ENCODE data around the gene ATP6V0A1. TPM values are rescaled to one million over a fixed set of nuclear protein-coding genes. Genes with fewer than 3 reads are reported as not detected.

The ATP6V0A1 gene
- total RNA-seq, 1 donor from 2014 or later = 90.5 TPM

GRCh38 chr17:42422412-42422957 lies 36.2 kb upstream of the ATP6V0A1 start:
- Mint-ChIP-seq H3K4me1 (ENCODE audit: low read depth) (peaks cover 7% of the 10 kb centered on the region), H3K4me3 (ENCODE audit: low read depth) (peak overlapping the region; percentile 66), H3K27me3 (peaks cover 59% of the 10 kb centered on the region), H3K27ac (peak overlapping the region; percentile 22), H3K36me3 (ENCODE audit: insufficient read depth) (no peaks in the 10 kb centered on the region), H3K9me3 (ENCODE audit: low read depth) (no peaks in the 10 kb centered on the region)
- no peak for TF ChIP-seq CTCF (IDR thresholded peaks at IDR 0.05; ENCODE audit: unreplicated experiment)
- no peak for DNase-seq (ENCODE audit: low spot score, unreplicated experiment)

GRCh38 chr17:42422958-42423712 lies 35.5 kb upstream of the ATP6V0A1 start, which contains the start of gene CAVIN1:
TSS of gene CAVIN1 (minus strand) at chr17:42423256. CDS start at chr17:42423097, 159 bp downstream.
- Mint-ChIP-seq H3K36me3 (ENCODE audit: insufficient read depth) (no peaks in the 10 kb centered on the region), H3K27ac (peak within 1 kb of the TSS; percentile 22), H3K27me3 (peaks cover 59% of the 10 kb centered on the region), H3K9me3 (ENCODE audit: low read depth) (no peaks in the 10 kb centered on the region), H3K4me3 (ENCODE audit: low read depth) (peak within 1 kb of the TSS; percentile 66), H3K4me1 (ENCODE audit: low read depth) (peaks cover 7% of the 10 kb centered on the region)
- TF ChIP-seq CTCF (IDR thresholded peaks at IDR 0.05; ENCODE audit: unreplicated experiment) = no peak
- peak; percentile 28 for DNase-seq (ENCODE audit: low spot score, unreplicated experiment)

GRCh38 chr17:42423766-42424165 lies 34.9 kb upstream of the ATP6V0A1 start:
- DNase-seq (ENCODE audit: low spot score, unreplicated experiment) = no peak
- Mint-ChIP-seq H3K4me1 (ENCODE audit: low read depth) (peaks cover 14% of the 10 kb centered on the region), H3K9me3 (ENCODE audit: low read depth) (no peaks in the 10 kb centered on the region), H3K36me3 (ENCODE audit: insufficient read depth) (no peaks in the 10 kb centered on the region), H3K27me3 (peaks cover 59% of the 10 kb centered on the region), H3K4me3 (ENCODE audit: low read depth) (no peak overlapping the region), H3K27ac (no peak overlapping the region)
- no peak for TF ChIP-seq CTCF (IDR thresholded peaks at IDR 0.05; ENCODE audit: unreplicated experiment)

GRCh38 chr17:42424991-42425610 lies 33.6 kb upstream of the ATP6V0A1 start:
- Mint-ChIP-seq H3K27me3 (peaks cover 50% of the 10 kb centered on the region), H3K4me1 (ENCODE audit: low read depth) (peaks cover 19% of the 10 kb centered on the region), H3K4me3 (ENCODE audit: low read depth) (no peak overlapping the region), H3K36me3 (ENCODE audit: insufficient read depth) (no peaks in the 10 kb centered on the region), H3K27ac (no peak overlapping the region), H3K9me3 (ENCODE audit: low read depth) (no peaks in the 10 kb centered on the region)
- no peak for TF ChIP-seq CTCF (IDR thresholded peaks at IDR 0.05; ENCODE audit: unreplicated experiment)
- no peak for DNase-seq (ENCODE audit: low spot score, unreplicated experiment)

- Mint-ChIP-seq H3K9me3 (ENCODE audit: low read depth) (peaks cover 3% of the 10 kb centered on the region), H3K27ac (peak overlapping the region; percentile 23), H3K36me3 (ENCODE audit: insufficient read depth) (no peaks in the 10 kb centered on the region), H3K4me3 (ENCODE audit: low read depth) (no peak overlapping the region), H3K27me3 (peaks cover 22% of the 10 kb centered on the region), H3K4me1 (ENCODE audit: low read depth) (peaks cover 18% of the 10 kb centered on the region)
- no peak for DNase-seq (ENCODE audit: low spot score, unreplicated experiment)
- peak; percentile 70 for TF ChIP-seq CTCF (IDR thresholded peaks at IDR 0.05; ENCODE audit: unreplicated experiment)
These were observed 30.3 kb upstream of the ATP6V0A1 start for GRCh38 chr17:42428141-42428944.
